ENCODE results near the gene ANO4.

DNA sequence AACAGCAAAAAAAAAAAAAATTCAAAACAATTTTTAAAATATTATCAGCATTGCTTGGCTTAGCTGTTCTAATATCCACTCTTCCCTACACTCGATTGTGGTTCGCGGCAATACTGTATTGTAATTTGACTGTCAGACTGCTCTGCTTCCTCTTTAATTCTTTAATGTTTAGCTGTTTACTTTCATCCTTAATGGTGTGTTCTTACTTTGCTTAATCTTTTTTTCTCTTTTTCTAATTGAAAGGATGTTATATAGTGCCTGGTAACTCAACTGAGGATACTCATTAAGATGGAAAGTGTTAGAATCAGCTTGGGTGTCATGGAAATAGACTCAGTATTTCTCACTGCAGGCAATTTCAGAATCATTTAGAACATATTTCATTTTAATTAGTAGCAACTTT is 2.0 kb downstream of the ANO4 start:
- TF ChIP-seq, protein P1, sequence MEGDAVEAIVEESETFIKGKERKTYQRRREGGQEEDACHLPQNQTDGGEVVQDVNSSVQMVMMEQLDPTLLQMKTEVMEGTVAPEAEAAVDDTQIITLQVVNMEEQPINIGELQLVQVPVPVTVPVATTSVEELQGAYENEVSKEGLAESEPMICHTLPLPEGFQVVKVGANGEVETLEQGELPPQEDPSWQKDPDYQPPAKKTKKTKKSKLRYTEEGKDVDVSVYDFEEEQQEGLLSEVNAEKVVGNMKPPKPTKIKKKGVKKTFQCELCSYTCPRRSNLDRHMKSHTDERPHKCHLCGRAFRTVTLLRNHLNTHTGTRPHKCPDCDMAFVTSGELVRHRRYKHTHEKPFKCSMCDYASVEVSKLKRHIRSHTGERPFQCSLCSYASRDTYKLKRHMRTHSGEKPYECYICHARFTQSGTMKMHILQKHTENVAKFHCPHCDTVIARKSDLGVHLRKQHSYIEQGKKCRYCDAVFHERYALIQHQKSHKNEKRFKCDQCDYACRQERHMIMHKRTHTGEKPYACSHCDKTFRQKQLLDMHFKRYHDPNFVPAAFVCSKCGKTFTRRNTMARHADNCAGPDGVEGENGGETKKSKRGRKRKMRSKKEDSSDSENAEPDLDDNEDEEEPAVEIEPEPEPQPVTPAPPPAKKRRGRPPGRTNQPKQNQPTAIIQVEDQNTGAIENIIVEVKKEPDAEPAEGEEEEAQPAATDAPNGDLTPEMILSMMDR (IDR thresholded peaks at IDR 0.05; ENCODE audit: low read depth, low read length), result no peak
- TF ChIP-seq POLR2A (IDR thresholded peaks at IDR 0.05; ENCODE audit: extremely low read depth, insufficient read length) (no peak), MYC (IDR thresholded peaks at IDR 0.05; ENCODE audit: low read depth, low read length) (no peak)

All from NB4 (cell line).